Upper lobe of left lung (tissue), 4 donors: ENCODE data around the gene TGFBR3L.

ENCODE experiments used
- CTCF ChIP-seq, 6 experiments: fragments of 450-650 bp in 4 of 6; fragments of 200-600 bp in 2 of 6; sonication (generic) in 2 of 6; IDR thresholded peaks; one replicate each; pipeline ENCODE4 v1.5.1; 2016 to 2019; ENCODE audit warnings: antibody characterized with exemption in 6 of 6
- EP300 ChIP-seq, 4 donors: sonication (generic); formaldehyde crosslinking; IDR thresholded peaks; one replicate each; pipeline ENCODE4 v1.5.1; 2017; ENCODE audit warnings: antibody characterized with exemption in 4 of 4, control low read depth in 2 of 4
- POLR2A ChIP-seq, 4 donors: fragments of 450-650 bp; IDR thresholded peaks; one replicate each; pipeline ENCODE4 v1.5.1; 2016 to 2017; ENCODE audit warnings: antibody characterized with exemption in 4 of 4, mild to moderate bottlenecking in 2 of 4
- POLR2AphosphoS5 ChIP-seq, 2 donors: sonication (generic); formaldehyde crosslinking; IDR thresholded peaks; one replicate each; pipeline ENCODE4 v1.5.1; 2017; ENCODE audit warnings: antibody characterized with exemption in 2 of 2

- TF ChIP-seq POLR2A (IDR thresholded peaks at IDR 0.05) (no peak), CTCF (IDR thresholded peaks at IDR 0.05) (no peak), POLR2AphosphoS5 (IDR thresholded peaks at IDR 0.05) (no peak), EP300 (IDR thresholded peaks at IDR 0.05) (no peak)
Measured at GRCh38 chr19:7916103-7916954, 1.7 kb downstream of the TGFBR3L start.
